GM12878 (cell line): ENCODE measurements around the gene CCL19. TPM values are rescaled to one million over a fixed set of nuclear protein-coding genes. Genes with fewer than 3 reads are reported as not detected.
A peak's percentile ranks its signal among the peaks of the same experiment; 100 is the strongest.

ENCODE experiments used
- ATAC-seq: fragments of 200-7000 bp; cut with Tn5 transposase; 3 replicates; pipeline ENCODE4 v1.9.1; 2020; ENCODE audit warnings: mild to moderate bottlenecking, moderate library complexity
- BruUV-seq: library from RNA; stranded (reverse); fragments of 400-500 nt; replicated peaks from 2 replicates; lab custom pipeline; 2021; lab: Mats Ljungman, UMichigan
- CTCF ChIA-PET: fragments of 300-600 bp; sonication (Branson Sonifier 250); formaldehyde crosslinking; extraction: SDS; loops from one replicate; lab custom pipeline; 2021; ENCODE audit warnings: inconsistent platforms; lab: Yijun Ruan, JAX
- POLR2A ChIA-PET: fragments of 350-600 bp; formaldehyde crosslinking; extraction: SDS; loops from one replicate; lab custom pipeline; 2021; ENCODE audit warnings: inconsistent platforms; lab: Charles Lee
- RAD21 ChIA-PET: fragments of 300-600 bp; sonication (Branson Sonifier 250); formaldehyde crosslinking; loops from one replicate; lab custom pipeline; 2023; ENCODE audit warnings: antibody characterized with exemption; ENCODE audit not compliant: unreplicated experiment; lab: Charles Lee
- SMC1A ChIA-PET: fragments of 300-600 bp; sonication (Branson Sonifier 250); formaldehyde crosslinking; loops from one replicate; lab custom pipeline; 2023; ENCODE audit not compliant: unreplicated experiment, uncharacterized antibody; lab: Charles Lee
- DNase-seq: peaks from one replicate; pipeline ENCODE4 v3.0.0-alpha.2; 2011; ENCODE audit warnings: low read depth, low spot score
- FAIRE-seq: peaks from 3 replicates; lab custom pipeline; 2011; peaks lifted over from hg19 to GRCh38; lab: Jason Lieb, UNC
- H2AFZ ChIP-seq: 2 replicates; pipeline ENCODE4 v1.6.0; 2011; ENCODE audit warnings: low read depth, low read length, control low read depth; ENCODE audit not compliant: control insufficient read depth
- H3K27ac ChIP-seq: 2 replicates; pipeline ENCODE4 v1.5.1; 2011; ENCODE audit warnings: control low read depth; ENCODE audit not compliant: control insufficient read depth, insufficient read depth
- H3K27me3 ChIP-seq, 2 experiments: replicated peaks in 1 of 2; 2 replicates each; pipeline versions ENCODE4 v1.6.0 to v1.6.1; 2011; ENCODE audit warnings: low read length in 1 of 2; ENCODE audit not compliant: control insufficient read depth in 2 of 2, insufficient read depth in 2 of 2
- H3K36me3 ChIP-seq, 2 experiments: 2 replicates each; pipeline ENCODE4 v1.5.1; 2011; ENCODE audit warnings: low read length in 1 of 2; ENCODE audit not compliant: control insufficient read depth in 2 of 2, insufficient read depth in 2 of 2
- H3K4me1 ChIP-seq: 2 replicates; pipeline ENCODE4 v1.6.1; 2011; ENCODE audit warnings: mild to moderate bottlenecking, low read length, moderate library complexity, mixed read lengths; ENCODE audit not compliant: control insufficient read depth, insufficient read depth
- H3K4me2 ChIP-seq: 2 replicates; pipeline ENCODE4 v1.6.0; 2011; ENCODE audit warnings: control low read depth; ENCODE audit not compliant: control insufficient read depth, insufficient read depth
- H3K4me3 ChIP-seq: fragments of 200-600 bp; sonication (generic); 2 replicates; pipeline ENCODE4 v1.5.1; 2016
- H3K79me2 ChIP-seq: 2 replicates; pipeline ENCODE4 v1.6.0; 2011; ENCODE audit warnings: low read length; ENCODE audit not compliant: control insufficient read depth, insufficient read depth
- H3K9ac ChIP-seq: 2 replicates; pipeline ENCODE4 v1.8.0; 2011; ENCODE audit warnings: low read length, control low read depth, mixed read lengths; ENCODE audit not compliant: control insufficient read depth, insufficient read depth
- H3K9me3 ChIP-seq: replicated peaks from 3 replicates; pipeline ENCODE4 v1.5.1; 2011; ENCODE audit warnings: mild to moderate bottlenecking, low read length; ENCODE audit not compliant: control insufficient read depth, insufficient read depth
- H4K20me1 ChIP-seq: 2 replicates; pipeline ENCODE4 v1.6.0; 2011; ENCODE audit not compliant: control insufficient read depth, insufficient read depth
- DPF2 ChIP-seq: fragments of 450-650 bp; IDR thresholded peaks from 2 replicates; pipeline ENCODE4 v1.6.1; 2017; ENCODE audit warnings: mild to moderate bottlenecking
- E2F4 ChIP-seq: IDR thresholded peaks from 2 replicates; pipeline ENCODE4 v1.6.1; 2012; ENCODE audit warnings: low read depth, low read length, improper control_type of control experiment
- IRF4 ChIP-seq: IDR thresholded peaks from 2 replicates; pipeline ENCODE4 v1.6.1; 2011; ENCODE audit warnings: low read depth, low read length
- IRF5 ChIP-seq: fragments of 450-650 bp; IDR thresholded peaks from 2 replicates; pipeline ENCODE4 v1.6.1; 2017; ENCODE audit warnings: borderline replicate concordance
- KDM1A ChIP-seq: fragments of 200-600 bp; sonication (generic); IDR thresholded peaks from 2 replicates; pipeline ENCODE4 v1.6.1; 2016; ENCODE audit warnings: borderline replicate concordance
- MEF2A ChIP-seq: IDR thresholded peaks from 2 replicates; pipeline ENCODE4 v1.6.1; 2011; ENCODE audit warnings: low read depth, mild to moderate bottlenecking, low read length, moderate library complexity; ENCODE audit not compliant: insufficient read depth
- MXI1 ChIP-seq: fragments of 150-350 bp; IDR thresholded peaks from 2 replicates; pipeline ENCODE4 v1.6.1; 2011; ENCODE audit warnings: low read depth, mild to moderate bottlenecking, inconsistent platforms, low read length, improper control_type of control experiment
- PAX5 ChIP-seq: IDR thresholded peaks from 2 replicates; pipeline ENCODE4 v1.6.1; 2011; ENCODE audit warnings: low read depth, low read length, borderline replicate concordance
- RAD51 ChIP-seq: fragments of 450-650 bp; IDR thresholded peaks from 2 replicates; pipeline ENCODE4 v1.6.1; 2016; ENCODE audit warnings: moderate library complexity, mild to moderate bottlenecking, inconsistent platforms
- RCOR1 ChIP-seq: conservative IDR thresholded peaks from 2 replicates; pipeline ENCODE4 v1.6.1; 2012; ENCODE audit warnings: low read depth, low read length, improper control_type of control experiment
- SREBF1 ChIP-seq: IDR thresholded peaks from 2 replicates; pipeline ENCODE4 v1.6.1; 2012; ENCODE audit warnings: mild to moderate bottlenecking, low read length
- TBL1XR1 ChIP-seq: IDR thresholded peaks from 2 replicates; pipeline ENCODE4 v1.6.1; 2012; ENCODE audit warnings: low read depth, low read length, improper control_type of control experiment
- TCF7 ChIP-seq: IDR thresholded peaks from 2 replicates; pipeline ENCODE4 v1.6.1; 2014; ENCODE audit warnings: antibody characterized with exemption, borderline replicate concordance
- WGBS: methylation state at CpG from one replicate; pipeline ENCODE4 v1.1.6; 2016; ENCODE audit warnings: low lambda C conversion rate; ENCODE audit not compliant: insufficient replicate concordance, insufficient coverage; ENCODE audit errors: missing lambda C conversion rate; 5-methylcytosine and 5-hydroxymethylcytosine counted together
- in situ Hi-C: fragments of 300-500 bp; cut with MboI; formaldehyde crosslinking; loops from 9 replicates; pipeline ENCODE4 v1.14.3; 2018; ENCODE audit warnings: mixed read lengths
- intact Hi-C: fragments of 100-400 bp; cut with micrococcal nuclease; formaldehyde crosslinking; loops from one replicate; pipeline ENCODE4 v1.14.2; 2022; ENCODE audit not compliant: unreplicated experiment
- polyA plus RNA-seq, 11 experiments: library from polyadenylated mRNA; depleted of rRNA in 4 of 11; unstranded in 6 of 11; stranded (reverse) in 5 of 11; fragments of >200 nt; fragmentation: Nextera tagmentation in 4 of 11; fragmentation: Illumina TruSeq in 1 of 11; extraction: Ambion mirVana in 4 of 11; extraction: Trizol in 1 of 11; gene quantifications; 1 replicate in 1 of 11; 2 replicates in 10 of 11; pipeline versions ENCODE4 v1.2.1 to v1.2.3, GENCODE V29; 2011 to 2016; ENCODE audit warnings: inconsistent platforms in 2 of 11, missing spikeins in 2 of 11, low read depth in 1 of 11
- total RNA-seq, 4 experiments: library from RNA; depleted of rRNA in 3 of 4; stranded (reverse); fragments of >200 nt in 3 of 4; fragmentation: Illumina TruSeq in 1 of 4; extraction: Trizol in 1 of 4; gene quantifications; 2 replicates each; pipeline versions ENCODE4 v1.2.1 to v1.2.3, GENCODE V29; 2013 to 2021
- TF ChIP-seq, protein P1 (sequence below), 3 experiments: IDR thresholded peaks in 2 of 3; conservative IDR thresholded peaks in 1 of 3; 2 replicates each; pipeline ENCODE4 v1.5.1; 2011; ENCODE audit warnings: low read depth in 3 of 3, low read length in 3 of 3, mild to moderate bottlenecking in 3 of 3, control low read depth in 2 of 3, moderate library complexity in 2 of 3, inconsistent platforms in 1 of 3, mixed read lengths in 1 of 3; ENCODE audit not compliant: control insufficient read depth in 2 of 3, insufficient read depth in 1 of 3; ENCODE audit errors: extremely low read depth in 1 of 3
- TF ChIP-seq, protein P2 (sequence below): IDR thresholded peaks from 2 replicates; pipeline ENCODE4 v1.6.1; 2012; ENCODE audit warnings: low read depth, low read length, improper control_type of control experiment
- TF ChIP-seq, protein P3 (sequence below): fragments of 450-650 bp; IDR thresholded peaks from 2 replicates; pipeline ENCODE4 v1.6.1; 2018; ENCODE audit warnings: mild to moderate bottlenecking, low read depth, moderate library complexity; ENCODE audit not compliant: partially characterized antibody

The CCL19 gene
- total and polyA plus RNA-seq, 10 of the 15 experiments (the other 5 are each of a cell fraction or from before 2014, with no cell fraction given) = 0.42 to 0.69 TPM; not detected in 8

DNA sequence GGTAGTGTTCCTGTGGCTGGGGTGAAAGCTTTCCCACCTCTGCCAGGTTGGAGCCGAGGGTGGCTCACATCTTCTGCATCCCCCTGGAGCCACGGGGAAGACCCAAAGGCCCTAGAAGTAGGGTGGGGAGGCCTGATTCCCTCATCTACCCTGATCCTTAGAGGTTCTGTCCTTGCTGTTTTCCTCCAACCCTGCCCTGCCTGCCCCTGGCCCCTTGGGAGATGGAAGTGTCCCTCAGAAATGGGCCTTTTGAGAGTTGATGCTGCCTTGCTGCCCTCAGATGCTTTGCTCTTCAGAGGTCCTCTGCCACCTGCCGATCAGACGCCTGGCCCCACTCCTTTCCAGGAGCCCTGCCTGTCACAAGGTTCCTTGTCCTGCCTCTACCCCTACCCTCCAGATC is 6.3 kb downstream of the CCL19 start (continued):
- no peak for TF ChIP-seq KDM1A
- TF ChIP-seq, protein P1, sequence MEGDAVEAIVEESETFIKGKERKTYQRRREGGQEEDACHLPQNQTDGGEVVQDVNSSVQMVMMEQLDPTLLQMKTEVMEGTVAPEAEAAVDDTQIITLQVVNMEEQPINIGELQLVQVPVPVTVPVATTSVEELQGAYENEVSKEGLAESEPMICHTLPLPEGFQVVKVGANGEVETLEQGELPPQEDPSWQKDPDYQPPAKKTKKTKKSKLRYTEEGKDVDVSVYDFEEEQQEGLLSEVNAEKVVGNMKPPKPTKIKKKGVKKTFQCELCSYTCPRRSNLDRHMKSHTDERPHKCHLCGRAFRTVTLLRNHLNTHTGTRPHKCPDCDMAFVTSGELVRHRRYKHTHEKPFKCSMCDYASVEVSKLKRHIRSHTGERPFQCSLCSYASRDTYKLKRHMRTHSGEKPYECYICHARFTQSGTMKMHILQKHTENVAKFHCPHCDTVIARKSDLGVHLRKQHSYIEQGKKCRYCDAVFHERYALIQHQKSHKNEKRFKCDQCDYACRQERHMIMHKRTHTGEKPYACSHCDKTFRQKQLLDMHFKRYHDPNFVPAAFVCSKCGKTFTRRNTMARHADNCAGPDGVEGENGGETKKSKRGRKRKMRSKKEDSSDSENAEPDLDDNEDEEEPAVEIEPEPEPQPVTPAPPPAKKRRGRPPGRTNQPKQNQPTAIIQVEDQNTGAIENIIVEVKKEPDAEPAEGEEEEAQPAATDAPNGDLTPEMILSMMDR (IDR thresholded peaks at IDR 0.05 in 2 of 3, conservative IDR thresholded peaks at IDR 0.05 in 1 of 3; ENCODE audit: control insufficient read depth in 2 of 3, extremely low read depth in 1 of 3, insufficient read depth in 1 of 3, low read depth in 3 of 3, low read length in 3 of 3) = no peak

GRCh38 chr9:34684145-34684544 is 6.9 kb downstream of the CCL19 start:
- FAIRE-seq (no peak), DNase-seq (no peak), ATAC-seq (peak; percentile 55)
- Histone ChIP-seq H3K27ac (no peak overlapping the region), H3K4me1 (peaks cover 12% of the 10 kb centered on the region), H3K9me3 (no peaks in the 10 kb centered on the region), H4K20me1 (no peaks in the 10 kb centered on the region), H3K4me3 (no peak overlapping the region), H3K9ac (no peak overlapping the region), H3K79me2 (no peaks in the 10 kb centered on the region), H2AFZ (no peak overlapping the region), H3K36me3 (no peaks in the 10 kb centered on the region), H3K27me3 (no peaks in the 10 kb centered on the region; a peak in 2 of 4 replicates), H3K4me2 (no peak overlapping the region)
- RAD21 ChIA-PET = no interaction called here
- POLR2A ChIA-PET = no interaction called here
- 5% methylated on average over 4 of the region's 4 CpGs for WGBS
- SMC1A ChIA-PET = no interaction called here
- intact Hi-C loops = no loop called here
- CTCF ChIA-PET = interaction anchor here (1.5 kb wide), 1 partner anchor 18 kb away, joined by 3 read pairs; no protein-coding TSS in a partner anchor
- in situ Hi-C loops = no loop called here
- no TSS peak for BruUV-seq
- TF ChIP-seq IRF4 (no peak), DPF2 (no peak), E2F4 (no peak), TCF7 (no peak), RCOR1 (no peak), SREBF1 (no peak), RAD51 (no peak), IRF5 (no peak), MXI1 (no peak), PAX5 (no peak), MEF2A (no peak), TBL1XR1 (no peak)
- TF ChIP-seq, protein P2, sequence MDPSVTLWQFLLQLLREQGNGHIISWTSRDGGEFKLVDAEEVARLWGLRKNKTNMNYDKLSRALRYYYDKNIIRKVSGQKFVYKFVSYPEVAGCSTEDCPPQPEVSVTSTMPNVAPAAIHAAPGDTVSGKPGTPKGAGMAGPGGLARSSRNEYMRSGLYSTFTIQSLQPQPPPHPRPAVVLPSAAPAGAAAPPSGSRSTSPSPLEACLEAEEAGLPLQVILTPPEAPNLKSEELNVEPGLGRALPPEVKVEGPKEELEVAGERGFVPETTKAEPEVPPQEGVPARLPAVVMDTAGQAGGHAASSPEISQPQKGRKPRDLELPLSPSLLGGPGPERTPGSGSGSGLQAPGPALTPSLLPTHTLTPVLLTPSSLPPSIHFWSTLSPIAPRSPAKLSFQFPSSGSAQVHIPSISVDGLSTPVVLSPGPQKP = no peak
- TF ChIP-seq, protein P3, sequence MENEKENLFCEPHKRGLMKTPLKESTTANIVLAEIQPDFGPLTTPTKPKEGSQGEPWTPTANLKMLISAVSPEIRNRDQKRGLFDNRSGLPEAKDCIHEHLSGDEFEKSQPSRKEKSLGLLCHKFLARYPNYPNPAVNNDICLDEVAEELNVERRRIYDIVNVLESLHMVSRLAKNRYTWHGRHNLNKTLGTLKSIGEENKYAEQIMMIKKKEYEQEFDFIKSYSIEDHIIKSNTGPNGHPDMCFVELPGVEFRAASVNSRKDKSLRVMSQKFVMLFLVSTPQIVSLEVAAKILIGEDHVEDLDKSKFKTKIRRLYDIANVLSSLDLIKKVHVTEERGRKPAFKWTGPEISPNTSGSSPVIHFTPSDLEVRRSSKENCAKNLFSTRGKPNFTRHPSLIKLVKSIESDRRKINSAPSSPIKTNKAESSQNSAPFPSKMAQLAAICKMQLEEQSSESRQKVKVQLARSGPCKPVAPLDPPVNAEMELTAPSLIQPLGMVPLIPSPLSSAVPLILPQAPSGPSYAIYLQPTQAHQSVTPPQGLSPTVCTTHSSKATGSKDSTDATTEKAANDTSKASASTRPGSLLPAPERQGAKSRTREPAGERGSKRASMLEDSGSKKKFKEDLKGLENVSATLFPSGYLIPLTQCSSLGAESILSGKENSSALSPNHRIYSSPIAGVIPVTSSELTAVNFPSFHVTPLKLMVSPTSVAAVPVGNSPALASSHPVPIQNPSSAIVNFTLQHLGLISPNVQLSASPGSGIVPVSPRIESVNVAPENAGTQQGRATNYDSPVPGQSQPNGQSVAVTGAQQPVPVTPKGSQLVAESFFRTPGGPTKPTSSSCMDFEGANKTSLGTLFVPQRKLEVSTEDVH = no peak
